Measurements from ENCODE around the gene GINS1. TPM values are rescaled to one million over a fixed set of nuclear protein-coding genes. Genes with fewer than 3 reads are reported as not detected.
A peak's percentile ranks its signal among the peaks of the same experiment; 100 is the strongest.

Gene GINS1
- total and polyA plus RNA-seq, 2 of the 13 experiments (the other 11 are each of a cell fraction or from before 2014, with no cell fraction given), result 14.6 to 59.9 TPM

DNA sequence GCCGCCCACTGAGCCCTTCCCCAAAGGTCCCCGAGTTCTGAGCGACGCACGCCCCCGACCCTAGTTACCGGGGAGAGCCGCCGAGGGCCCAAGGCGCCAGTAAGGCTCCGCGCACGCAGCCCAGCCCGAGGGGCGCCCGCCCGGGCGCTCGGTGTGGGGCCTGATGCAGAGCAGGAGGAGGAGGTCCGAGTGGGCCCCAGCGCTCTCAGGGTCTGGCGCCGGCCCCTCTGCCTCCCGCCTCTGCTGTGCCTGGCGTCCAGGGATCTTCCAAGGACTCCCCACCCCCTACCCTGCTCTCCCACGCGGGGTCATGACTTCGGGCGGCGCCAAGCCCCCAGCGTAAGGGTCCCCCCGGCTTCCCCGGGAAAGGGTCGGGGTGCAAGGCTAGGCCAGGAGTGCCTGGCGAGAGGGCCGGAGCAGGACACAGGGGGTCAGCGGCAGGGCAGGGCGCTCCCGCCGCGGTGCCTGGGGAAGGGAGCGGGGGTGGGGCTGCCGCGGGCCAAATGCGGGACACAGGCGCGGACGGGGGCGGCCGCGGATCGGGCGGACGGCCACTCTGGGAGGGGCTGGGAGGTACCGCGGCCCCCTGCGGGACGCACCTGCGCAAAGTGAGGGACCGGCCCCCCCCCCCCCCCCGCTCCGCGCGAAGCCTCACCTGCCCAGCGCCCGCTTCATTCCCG lies 17.5 kb upstream of the GINS1 start (continued):
- TF ChIP-seq NRL (CRISPR knock-in tag; IDR thresholded peaks at IDR 0.05; ENCODE audit: borderline replicate concordance) (peak; percentile 98), ZNF256 (CRISPR knock-in tag; conservative IDR thresholded peaks at IDR 0.05) (no peak), RFX3 (CRISPR knock-in tag; IDR thresholded peaks at IDR 0.05) (no peak), ATF4 (CRISPR knock-in tag; IDR thresholded peaks at IDR 0.05) (peak in 1 of 2 experiments; percentile 62; a peak in 1 of 4 replicates), KDM2A (CRISPR knock-in tag; IDR thresholded peaks at IDR 0.05; ENCODE audit: borderline replicate concordance, low read depth) (peak; percentile 73; the same call in 1 of the 2 replicates), ZFY (CRISPR knock-in tag; IDR thresholded peaks at IDR 0.05) (peak; percentile 82), NR0B2 (CRISPR knock-in tag; IDR thresholded peaks at IDR 0.05) (peak; percentile 75; the same call in 1 of the 2 replicates), MXD4 (CRISPR knock-in tag; IDR thresholded peaks at IDR 0.05) (peak; percentile 60; the same call in 1 of the 2 replicates), ATF1 (CRISPR knock-in tag; IDR thresholded peaks at IDR 0.05) (no peak), TIGD3 (CRISPR knock-in tag; IDR thresholded peaks at IDR 0.05; ENCODE audit: borderline replicate concordance) (0 out of 2 replicates have a peak, but pooled peaks have one; percentile 58), SNAPC2 (CRISPR knock-in tag; IDR thresholded peaks at IDR 0.05) (peak; percentile 67; the same call in 1 of the 2 replicates), ZNF446 (CRISPR knock-in tag; IDR thresholded peaks at IDR 0.05) (no peak; the same call in 1 of the 2 replicates)
- TF ChIP-seq, protein P1, sequence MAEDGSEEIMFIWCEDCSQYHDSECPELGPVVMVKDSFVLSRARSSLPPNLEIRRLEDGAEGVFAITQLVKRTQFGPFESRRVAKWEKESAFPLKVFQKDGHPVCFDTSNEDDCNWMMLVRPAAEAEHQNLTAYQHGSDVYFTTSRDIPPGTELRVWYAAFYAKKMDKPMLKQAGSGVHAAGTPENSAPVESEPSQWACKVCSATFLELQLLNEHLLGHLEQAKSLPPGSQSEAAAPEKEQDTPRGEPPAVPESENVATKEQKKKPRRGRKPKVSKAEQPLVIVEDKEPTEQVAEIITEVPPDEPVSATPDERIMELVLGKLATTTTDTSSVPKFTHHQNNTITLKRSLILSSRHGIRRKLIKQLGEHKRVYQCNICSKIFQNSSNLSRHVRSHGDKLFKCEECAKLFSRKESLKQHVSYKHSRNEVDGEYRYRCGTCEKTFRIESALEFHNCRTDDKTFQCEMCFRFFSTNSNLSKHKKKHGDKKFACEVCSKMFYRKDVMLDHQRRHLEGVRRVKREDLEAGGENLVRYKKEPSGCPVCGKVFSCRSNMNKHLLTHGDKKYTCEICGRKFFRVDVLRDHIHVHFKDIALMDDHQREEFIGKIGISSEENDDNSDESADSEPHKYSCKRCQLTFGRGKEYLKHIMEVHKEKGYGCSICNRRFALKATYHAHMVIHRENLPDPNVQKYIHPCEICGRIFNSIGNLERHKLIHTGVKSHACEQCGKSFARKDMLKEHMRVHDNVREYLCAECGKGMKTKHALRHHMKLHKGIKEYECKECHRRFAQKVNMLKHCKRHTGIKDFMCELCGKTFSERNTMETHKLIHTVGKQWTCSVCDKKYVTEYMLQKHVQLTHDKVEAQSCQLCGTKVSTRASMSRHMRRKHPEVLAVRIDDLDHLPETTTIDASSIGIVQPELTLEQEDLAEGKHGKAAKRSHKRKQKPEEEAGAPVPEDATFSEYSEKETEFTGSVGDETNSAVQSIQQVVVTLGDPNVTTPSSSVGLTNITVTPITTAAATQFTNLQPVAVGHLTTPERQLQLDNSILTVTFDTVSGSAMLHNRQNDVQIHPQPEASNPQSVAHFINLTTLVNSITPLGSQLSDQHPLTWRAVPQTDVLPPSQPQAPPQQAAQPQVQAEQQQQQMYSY (CRISPR knock-in tag; IDR thresholded peaks at IDR 0.05), result peak; percentile 3; the same call in 1 of the 2 replicates
- TF ChIP-seq, protein P2, sequence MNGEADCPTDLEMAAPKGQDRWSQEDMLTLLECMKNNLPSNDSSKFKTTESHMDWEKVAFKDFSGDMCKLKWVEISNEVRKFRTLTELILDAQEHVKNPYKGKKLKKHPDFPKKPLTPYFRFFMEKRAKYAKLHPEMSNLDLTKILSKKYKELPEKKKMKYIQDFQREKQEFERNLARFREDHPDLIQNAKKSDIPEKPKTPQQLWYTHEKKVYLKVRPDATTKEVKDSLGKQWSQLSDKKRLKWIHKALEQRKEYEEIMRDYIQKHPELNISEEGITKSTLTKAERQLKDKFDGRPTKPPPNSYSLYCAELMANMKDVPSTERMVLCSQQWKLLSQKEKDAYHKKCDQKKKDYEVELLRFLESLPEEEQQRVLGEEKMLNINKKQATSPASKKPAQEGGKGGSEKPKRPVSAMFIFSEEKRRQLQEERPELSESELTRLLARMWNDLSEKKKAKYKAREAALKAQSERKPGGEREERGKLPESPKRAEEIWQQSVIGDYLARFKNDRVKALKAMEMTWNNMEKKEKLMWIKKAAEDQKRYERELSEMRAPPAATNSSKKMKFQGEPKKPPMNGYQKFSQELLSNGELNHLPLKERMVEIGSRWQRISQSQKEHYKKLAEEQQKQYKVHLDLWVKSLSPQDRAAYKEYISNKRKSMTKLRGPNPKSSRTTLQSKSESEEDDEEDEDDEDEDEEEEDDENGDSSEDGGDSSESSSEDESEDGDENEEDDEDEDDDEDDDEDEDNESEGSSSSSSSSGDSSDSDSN (CRISPR knock-in tag; IDR thresholded peaks at IDR 0.05), result peak; percentile 82
- TF ChIP-seq, protein P3, sequence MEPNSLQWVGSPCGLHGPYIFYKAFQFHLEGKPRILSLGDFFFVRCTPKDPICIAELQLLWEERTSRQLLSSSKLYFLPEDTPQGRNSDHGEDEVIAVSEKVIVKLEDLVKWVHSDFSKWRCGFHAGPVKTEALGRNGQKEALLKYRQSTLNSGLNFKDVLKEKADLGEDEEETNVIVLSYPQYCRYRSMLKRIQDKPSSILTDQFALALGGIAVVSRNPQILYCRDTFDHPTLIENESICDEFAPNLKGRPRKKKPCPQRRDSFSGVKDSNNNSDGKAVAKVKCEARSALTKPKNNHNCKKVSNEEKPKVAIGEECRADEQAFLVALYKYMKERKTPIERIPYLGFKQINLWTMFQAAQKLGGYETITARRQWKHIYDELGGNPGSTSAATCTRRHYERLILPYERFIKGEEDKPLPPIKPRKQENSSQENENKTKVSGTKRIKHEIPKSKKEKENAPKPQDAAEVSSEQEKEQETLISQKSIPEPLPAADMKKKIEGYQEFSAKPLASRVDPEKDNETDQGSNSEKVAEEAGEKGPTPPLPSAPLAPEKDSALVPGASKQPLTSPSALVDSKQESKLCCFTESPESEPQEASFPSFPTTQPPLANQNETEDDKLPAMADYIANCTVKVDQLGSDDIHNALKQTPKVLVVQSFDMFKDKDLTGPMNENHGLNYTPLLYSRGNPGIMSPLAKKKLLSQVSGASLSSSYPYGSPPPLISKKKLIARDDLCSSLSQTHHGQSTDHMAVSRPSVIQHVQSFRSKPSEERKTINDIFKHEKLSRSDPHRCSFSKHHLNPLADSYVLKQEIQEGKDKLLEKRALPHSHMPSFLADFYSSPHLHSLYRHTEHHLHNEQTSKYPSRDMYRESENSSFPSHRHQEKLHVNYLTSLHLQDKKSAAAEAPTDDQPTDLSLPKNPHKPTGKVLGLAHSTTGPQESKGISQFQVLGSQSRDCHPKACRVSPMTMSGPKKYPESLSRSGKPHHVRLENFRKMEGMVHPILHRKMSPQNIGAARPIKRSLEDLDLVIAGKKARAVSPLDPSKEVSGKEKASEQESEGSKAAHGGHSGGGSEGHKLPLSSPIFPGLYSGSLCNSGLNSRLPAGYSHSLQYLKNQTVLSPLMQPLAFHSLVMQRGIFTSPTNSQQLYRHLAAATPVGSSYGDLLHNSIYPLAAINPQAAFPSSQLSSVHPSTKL (CRISPR knock-in tag; IDR thresholded peaks at IDR 0.05), result no peak; the same call in 1 of the 2 replicates

Measured in HepG2 (cell line).